ENCODE measurements around the gene NGF. TPM values are rescaled to one million over a fixed set of nuclear protein-coding genes. Genes with fewer than 3 reads are reported as not detected.

NGF gene
- total RNA-seq, 1 donor from 2014 or later: 41.7 TPM

GRCh38 chr1:115286431-115287205, 51.4 kb downstream of the NGF start:
- Mint-ChIP-seq H3K4me3 (ENCODE audit: unreplicated experiment) (no peak overlapping the region), H3K27me3 (ENCODE audit: low read depth) (no peaks in the 10 kb centered on the region), H3K4me1 (ENCODE audit: low read depth) (peaks cover 33% of the 10 kb centered on the region), H3K9me3 (ENCODE audit: low read depth) (no peaks in the 10 kb centered on the region), H3K36me3 (ENCODE audit: low read depth) (peaks cover 51% of the 10 kb centered on the region), H3K27ac (ENCODE audit: unreplicated experiment) (no peak overlapping the region)
- TF ChIP-seq, protein P1, sequence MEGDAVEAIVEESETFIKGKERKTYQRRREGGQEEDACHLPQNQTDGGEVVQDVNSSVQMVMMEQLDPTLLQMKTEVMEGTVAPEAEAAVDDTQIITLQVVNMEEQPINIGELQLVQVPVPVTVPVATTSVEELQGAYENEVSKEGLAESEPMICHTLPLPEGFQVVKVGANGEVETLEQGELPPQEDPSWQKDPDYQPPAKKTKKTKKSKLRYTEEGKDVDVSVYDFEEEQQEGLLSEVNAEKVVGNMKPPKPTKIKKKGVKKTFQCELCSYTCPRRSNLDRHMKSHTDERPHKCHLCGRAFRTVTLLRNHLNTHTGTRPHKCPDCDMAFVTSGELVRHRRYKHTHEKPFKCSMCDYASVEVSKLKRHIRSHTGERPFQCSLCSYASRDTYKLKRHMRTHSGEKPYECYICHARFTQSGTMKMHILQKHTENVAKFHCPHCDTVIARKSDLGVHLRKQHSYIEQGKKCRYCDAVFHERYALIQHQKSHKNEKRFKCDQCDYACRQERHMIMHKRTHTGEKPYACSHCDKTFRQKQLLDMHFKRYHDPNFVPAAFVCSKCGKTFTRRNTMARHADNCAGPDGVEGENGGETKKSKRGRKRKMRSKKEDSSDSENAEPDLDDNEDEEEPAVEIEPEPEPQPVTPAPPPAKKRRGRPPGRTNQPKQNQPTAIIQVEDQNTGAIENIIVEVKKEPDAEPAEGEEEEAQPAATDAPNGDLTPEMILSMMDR (IDR thresholded peaks at IDR 0.05): no peak
- DNase-seq (ENCODE audit: low spot score): no peak

GRCh38 chr1:115284209-115284608, 53.8 kb downstream of the NGF start:
- Mint-ChIP-seq H3K27ac (ENCODE audit: unreplicated experiment) (no peak overlapping the region), H3K27me3 (ENCODE audit: low read depth) (no peaks in the 10 kb centered on the region), H3K4me1 (ENCODE audit: low read depth) (peaks cover 38% of the 10 kb centered on the region), H3K4me3 (ENCODE audit: unreplicated experiment) (no peak overlapping the region), H3K36me3 (ENCODE audit: low read depth) (peaks cover 34% of the 10 kb centered on the region), H3K9me3 (ENCODE audit: low read depth) (no peaks in the 10 kb centered on the region)
- TF ChIP-seq, protein P1 (IDR thresholded peaks at IDR 0.05): no peak
- DNase-seq (ENCODE audit: low spot score): no peak

- Mint-ChIP-seq H3K4me1 (ENCODE audit: low read depth) (peaks cover 42% of the 10 kb centered on the region), H3K27ac (ENCODE audit: unreplicated experiment) (no peak overlapping the region)
These were observed 54.3 kb downstream of the NGF start for GRCh38 chr1:115283681-115284146.

GRCh38 chr1:115283249-115283648, 54.8 kb downstream of the NGF start:
- H3K36me3 Mint-ChIP-seq (ENCODE audit: low read depth): peaks cover 29% of the 10 kb centered on the region
- TF ChIP-seq, protein P1 (IDR thresholded peaks at IDR 0.05): no peak
- no peak for DNase-seq (ENCODE audit: low spot score)
- no peaks in the 10 kb centered on the region for H3K27me3 Mint-ChIP-seq (ENCODE audit: low read depth)
- no peaks in the 10 kb centered on the region for H3K9me3 Mint-ChIP-seq (ENCODE audit: low read depth)
- H3K27ac Mint-ChIP-seq (ENCODE audit: unreplicated experiment): no peak overlapping the region
- peaks cover 46% of the 10 kb centered on the region for H3K4me1 Mint-ChIP-seq (ENCODE audit: low read depth)
- no peak overlapping the region for H3K4me3 Mint-ChIP-seq (ENCODE audit: unreplicated experiment)

More at GRCh38 chr1:115283681-115284146, 54.3 kb downstream of the NGF start:
- H3K36me3 Mint-ChIP-seq (ENCODE audit: low read depth): peaks cover 32% of the 10 kb centered on the region
- DNase-seq (ENCODE audit: low spot score): no peak
- no peaks in the 10 kb centered on the region for H3K27me3 Mint-ChIP-seq (ENCODE audit: low read depth)
- no peak overlapping the region for H3K4me3 Mint-ChIP-seq (ENCODE audit: unreplicated experiment)
- TF ChIP-seq, protein P1 (IDR thresholded peaks at IDR 0.05): no peak
- no peaks in the 10 kb centered on the region for H3K9me3 Mint-ChIP-seq (ENCODE audit: low read depth)

GRCh38 chr1:115282807-115283208, 55.2 kb downstream of the NGF start:
- no peaks in the 10 kb centered on the region for H3K9me3 Mint-ChIP-seq (ENCODE audit: low read depth)
- H3K4me3 Mint-ChIP-seq (ENCODE audit: unreplicated experiment): no peak overlapping the region
- no peaks in the 10 kb centered on the region for H3K27me3 Mint-ChIP-seq (ENCODE audit: low read depth)
- TF ChIP-seq, protein P1 (IDR thresholded peaks at IDR 0.05): no peak
- peaks cover 25% of the 10 kb centered on the region for H3K36me3 Mint-ChIP-seq (ENCODE audit: low read depth)
- no peak for DNase-seq (ENCODE audit: low spot score)
- H3K27ac Mint-ChIP-seq (ENCODE audit: unreplicated experiment): no peak overlapping the region
- peaks cover 50% of the 10 kb centered on the region for H3K4me1 Mint-ChIP-seq (ENCODE audit: low read depth)
